Hepatocyte (in vitro differentiated cells): Measurements from ENCODE around the gene RP2.

Experiments
- CTCF ChIP-seq: fragments of 200-600 bp; sonication (generic); IDR thresholded peaks from 2 replicates; pipeline ENCODE4 v1.5.1; 2016; ENCODE audit warnings: antibody characterized with exemption, mild to moderate bottlenecking; ENCODE audit not compliant: poor library complexity
- EZH2 ChIP-seq: fragments of 200-600 bp; sonication (generic); IDR thresholded peaks from 2 replicates; pipeline ENCODE4 v1.6.1; 2016; ENCODE audit warnings: antibody characterized with exemption, mild to moderate bottlenecking, borderline replicate concordance
- EZH2phosphoT487 ChIP-seq: fragments of 200-600 bp; sonication (generic); IDR thresholded peaks from one replicate; pipeline ENCODE4 v1.6.1; 2018; ENCODE audit warnings: antibody characterized with exemption, mild to moderate bottlenecking, low read depth, moderate library complexity; ENCODE audit not compliant: unreplicated experiment, severe bottlenecking

DNA sequence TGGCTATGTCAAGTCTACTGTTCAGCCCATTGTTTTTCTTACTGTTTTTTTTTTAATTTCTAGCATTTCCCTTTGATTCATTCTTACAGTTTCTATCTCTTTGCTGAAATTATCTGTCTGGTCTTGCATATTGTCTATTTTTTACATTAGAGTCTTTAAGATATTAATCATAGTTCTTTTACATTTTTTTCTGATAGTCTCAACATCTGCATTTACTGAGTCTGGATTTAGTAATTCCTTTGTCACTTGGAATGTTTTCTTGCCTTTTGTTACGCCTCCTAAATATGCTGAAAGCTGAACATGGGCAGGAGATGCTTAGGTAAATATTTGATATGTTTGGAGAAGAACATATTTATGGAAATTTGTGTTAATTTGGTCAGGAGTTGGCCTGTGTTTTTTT, 85.8 kb downstream of the RP2 start:
- TF ChIP-seq CTCF (no peak), EZH2phosphoT487 (no peak), EZH2 (no peak)
